Measurements from ENCODE around the gene NKAPL. TPM values are rescaled to one million over a fixed set of nuclear protein-coding genes. Genes with fewer than 3 reads are reported as not detected.

The NKAPL gene
- total and polyA plus RNA-seq, 4 experiments from 2014 or later: 0.15 to 0.33 TPM; not detected in 2

GRCh38 chr6:28248916-28249315, 10.2 kb upstream of the NKAPL start:
- DNase-seq: no peak
- no peaks in the 10 kb centered on the region for H3K27me3 ChIP-seq (ENCODE audit: insufficient read depth, low read length)
- no peak overlapping the region for H3K4me3 Mint-ChIP-seq
- peaks cover 22% of the 10 kb centered on the region for H3K4me1 ChIP-seq (ENCODE audit: insufficient read depth, low read length)
- no peaks in the 10 kb centered on the region for H3K27me3 Mint-ChIP-seq
- ChIA-PET POLR2A (ENCODE audit: partially characterized antibody) (interaction anchor here (5.5 kb wide), 1 partner anchor 17 kb away, joined by 111 read pairs; the partner anchor contains the start of gene ZSCAN26), CTCF (ENCODE audit: partially characterized antibody) (interaction anchor here (0.8 kb wide), 1 partner anchor 20 kb away, joined by 3 read pairs; no protein-coding TSS in a partner anchor)
- H3K4me3 ChIP-seq (ENCODE audit: low read length in 2 of 2): no peak overlapping the region
- peaks cover 44 to 59% of the 10 kb centered on the region in 2 donors for H3K36me3 Mint-ChIP-seq
- H3K27ac ChIP-seq (ENCODE audit: low read depth, low read length): no peak overlapping the region
- peaks cover 0 to 2% (median 0%) of the 10 kb centered on the region in 8 donors for H3K9me3 Mint-ChIP-seq
- peaks cover 23 to 41% (median 31%) of the 10 kb centered on the region in 4 donors for H3K4me1 Mint-ChIP-seq
- peaks cover 39% of the 10 kb centered on the region for H3K36me3 ChIP-seq (ENCODE audit: insufficient read depth, low read length)
- intact Hi-C loops (cut with micrococcal nuclease): no loop called here
- no peaks in the 10 kb centered on the region for H3K9me3 ChIP-seq (ENCODE audit: control insufficient read depth in 1 of 2, low read length in 2 of 2)
- no peak overlapping the region for H3K27ac Mint-ChIP-seq

GRCh38 chr6:28250747-28251146, 8.3 kb upstream of the NKAPL start:
- no peaks in the 10 kb centered on the region for H3K27me3 Mint-ChIP-seq
- H3K4me3 Mint-ChIP-seq: peak overlapping the region; percentile 77 to 96 (median 83)
- intact Hi-C loops (cut with micrococcal nuclease): loop anchor here (5.0 kb wide), 1 partner anchor 863 kb away; the partner anchor contains the start of gene ZNF391
- ChIA-PET CTCF (ENCODE audit: partially characterized antibody) (interaction anchor here (0.9 kb wide), 1 partner anchor 105 kb away, joined by 4 read pairs; no protein-coding TSS in a partner anchor), POLR2A (ENCODE audit: partially characterized antibody) (interaction anchor here (1.9 to 5.5 kb wide), 2 partner anchors 15 to 109 kb away, joined by 21 to 111 read pairs; partner anchors contain the start of genes ZKSCAN8 and ZSCAN26)
- peaks cover 23 to 41% (median 31%) of the 10 kb centered on the region in 4 donors for H3K4me1 Mint-ChIP-seq
- Histone ChIP-seq H3K36me3 (ENCODE audit: insufficient read depth, low read length) (peaks cover 29% of the 10 kb centered on the region), H3K27me3 (ENCODE audit: insufficient read depth, low read length) (no peaks in the 10 kb centered on the region), H3K27ac (ENCODE audit: low read depth, low read length) (no peak overlapping the region), H3K9me3 (ENCODE audit: control insufficient read depth in 1 of 2, low read length in 2 of 2) (no peaks in the 10 kb centered on the region), H3K4me3 (ENCODE audit: low read length in 2 of 2) (no peak overlapping the region), H3K4me1 (ENCODE audit: insufficient read depth, low read length) (peaks cover 22% of the 10 kb centered on the region)
- peak overlapping the region in 6 of 7 donors; percentile 17 to 90 (median 66) for H3K27ac Mint-ChIP-seq
- H3K36me3 Mint-ChIP-seq: peaks cover 30 to 42% of the 10 kb centered on the region in 2 donors
- peaks cover 0 to 2% (median 0%) of the 10 kb centered on the region in 8 donors for H3K9me3 Mint-ChIP-seq
- DNase-seq: no peak

- POLR2A ChIA-PET (ENCODE audit: partially characterized antibody): interaction anchor here (0.6 to 5.5 kb wide), 14 partner anchors 9 to 612 kb away, joined by 3 to 111 read pairs (median 4); partner anchors contain the start of genes PGBD1, ZKSCAN3, ZKSCAN8 and ZSCAN16
- no peaks in the 10 kb centered on the region for H3K9me3 ChIP-seq (ENCODE audit: control insufficient read depth in 1 of 2, low read length in 2 of 2)
- H3K4me1 Mint-ChIP-seq: peaks cover 22 to 41% (median 31%) of the 10 kb centered on the region in 4 donors
- H3K4me3 Mint-ChIP-seq: peak overlapping the region; percentile 94 to 99 (median 97)
- no peaks in the 10 kb centered on the region for H3K27me3 Mint-ChIP-seq
- H3K27me3 ChIP-seq (ENCODE audit: insufficient read depth, low read length): no peaks in the 10 kb centered on the region
- H3K9me3 Mint-ChIP-seq: peaks cover 0 to 3% (median 0%) of the 10 kb centered on the region in 8 donors
- CTCF ChIA-PET (ENCODE audit: partially characterized antibody): interaction anchor here (0.6 to 2.7 kb wide), 6 partner anchors 15 to 110 kb away, joined by 3 to 23 read pairs (median 8); partner anchors contain the start of genes ZKSCAN3, ZKSCAN8 and ZSCAN26
- H3K36me3 Mint-ChIP-seq: peaks cover 22 to 33% of the 10 kb centered on the region in 2 donors
- peaks cover 22% of the 10 kb centered on the region for H3K4me1 ChIP-seq (ENCODE audit: insufficient read depth, low read length)
- peak in 2 of 5 donors; percentile 42 to 43 for DNase-seq
- peak overlapping the region; percentile 52 for H3K27ac ChIP-seq (ENCODE audit: low read depth, low read length)
- H3K36me3 ChIP-seq (ENCODE audit: insufficient read depth, low read length): peaks cover 21% of the 10 kb centered on the region
- H3K27ac Mint-ChIP-seq: peak overlapping the region; percentile 75 to 95 (median 89)
- intact Hi-C loops (cut with micrococcal nuclease): loop anchor here (1.0 to 5.0 kb wide), 7 partner anchors 16 to 864 kb away; partner anchors contain the start of genes ZNF391, ZSCAN12, ZSCAN26 and ZSCAN31
- peak overlapping the region; percentile 98 to 99 for H3K4me3 ChIP-seq (ENCODE audit: low read length in 2 of 2)
Observed at GRCh38 chr6:28251661-28252008, 7.5 kb upstream of the NKAPL start.

GRCh38 chr6:28252009-28252975, 6.8 kb upstream of the NKAPL start, which contains the start of gene ZKSCAN4:
ZKSCAN4 (minus strand) TSS chr6:28252269; CDS start chr6:28251980, 289 bp downstream.
- POLR2A ChIA-PET (ENCODE audit: partially characterized antibody): interaction anchor here (0.6 to 5.5 kb wide), 19 partner anchors 8 to 611 kb away, joined by 3 to 111 read pairs (median 3); partner anchors contain the start of genes PGBD1, ZKSCAN3, ZKSCAN8 and ZSCAN16
- H3K27ac ChIP-seq (ENCODE audit: low read depth, low read length): peak within 1 kb of the TSS; percentile 52

GRCh38 chr6:28254121-28254519, 5.0 kb upstream of the NKAPL start:
- H3K36me3 Mint-ChIP-seq: peaks cover 4 to 15% of the 10 kb centered on the region in 2 donors
- H3K27ac ChIP-seq (ENCODE audit: low read depth, low read length): no peak overlapping the region

More at GRCh38 chr6:28252009-28252975, 6.8 kb upstream of the NKAPL start, which contains the start of gene ZKSCAN4:
- H3K27ac Mint-ChIP-seq: peak within 1 kb of the TSS; percentile 75 to 95 (median 89)
- intact Hi-C loops (cut with micrococcal nuclease): loop anchor here (1.0 to 5.0 kb wide), 7 partner anchors 15 to 865 kb away; partner anchors contain the start of genes ZNF391, ZSCAN12, ZSCAN26 and ZSCAN31
- peaks cover 16 to 26% of the 10 kb centered on the region in 2 donors for H3K36me3 Mint-ChIP-seq
- H3K27me3 Mint-ChIP-seq: no peaks in the 10 kb centered on the region
- Histone ChIP-seq H3K4me1 (ENCODE audit: insufficient read depth, low read length) (peaks cover 22% of the 10 kb centered on the region), H3K9me3 (ENCODE audit: control insufficient read depth in 1 of 2, low read length in 2 of 2) (no peaks in the 10 kb centered on the region), H3K36me3 (ENCODE audit: insufficient read depth, low read length) (peaks cover 14% of the 10 kb centered on the region), H3K4me3 (ENCODE audit: low read length in 2 of 2) (peak within 1 kb of the TSS; percentile 98 to 99), H3K27me3 (ENCODE audit: insufficient read depth, low read length) (no peaks in the 10 kb centered on the region)
- peak within 1 kb of the TSS; percentile 94 to 99 (median 97) for H3K4me3 Mint-ChIP-seq
- H3K4me1 Mint-ChIP-seq: peaks cover 22 to 38% (median 31%) of the 10 kb centered on the region in 4 donors
- CTCF ChIA-PET (ENCODE audit: partially characterized antibody): interaction anchor here (0.6 to 2.7 kb wide), 8 partner anchors 14 to 148 kb away, joined by 3 to 23 read pairs (median 4); partner anchors contain the start of genes ZKSCAN3, ZKSCAN8 and ZSCAN26
- H3K9me3 Mint-ChIP-seq: peaks cover 0 to 3% (median 0%) of the 10 kb centered on the region in 8 donors
- DNase-seq: peak; percentile 79 to 82 (median 80)

GRCh38 chr6:28257042-28257441, 2.1 kb upstream of the NKAPL start:
- peaks cover 9 to 15% (median 12%) of the 10 kb centered on the region in 4 donors for H3K4me1 Mint-ChIP-seq
- no peak overlapping the region for H3K27ac Mint-ChIP-seq
- ChIA-PET POLR2A (ENCODE audit: partially characterized antibody) (no interaction called here), CTCF (ENCODE audit: partially characterized antibody) (no interaction called here)
- DNase-seq: no peak
- no peak overlapping the region for H3K4me3 Mint-ChIP-seq
- peaks cover under 1% of the 10 kb centered on the region in 2 donors for H3K36me3 Mint-ChIP-seq
- Histone ChIP-seq H3K4me3 (ENCODE audit: low read length in 2 of 2) (no peak overlapping the region), H3K4me1 (ENCODE audit: insufficient read depth, low read length) (peaks cover 10% of the 10 kb centered on the region), H3K9me3 (ENCODE audit: control insufficient read depth in 1 of 2, low read length in 2 of 2) (no peaks in the 10 kb centered on the region), H3K36me3 (ENCODE audit: insufficient read depth, low read length) (no peaks in the 10 kb centered on the region), H3K27me3 (ENCODE audit: insufficient read depth, low read length) (no peaks in the 10 kb centered on the region), H3K27ac (ENCODE audit: low read depth, low read length) (no peak overlapping the region)
- peaks cover 5 to 8% of the 10 kb centered on the region in 2 donors for H3K27me3 Mint-ChIP-seq
- H3K9me3 Mint-ChIP-seq: peaks cover 0 to 13% (median 0%) of the 10 kb centered on the region in 8 donors
- intact Hi-C loops (cut with micrococcal nuclease): no loop called here

More at GRCh38 chr6:28254121-28254519, 5.0 kb upstream of the NKAPL start:
- Histone ChIP-seq H3K4me3 (ENCODE audit: low read length in 2 of 2) (no peak overlapping the region), H3K4me1 (ENCODE audit: insufficient read depth, low read length) (peaks cover 22% of the 10 kb centered on the region), H3K9me3 (ENCODE audit: control insufficient read depth in 1 of 2, low read length in 2 of 2) (no peaks in the 10 kb centered on the region), H3K36me3 (ENCODE audit: insufficient read depth, low read length) (peaks cover 5% of the 10 kb centered on the region), H3K27me3 (ENCODE audit: insufficient read depth, low read length) (no peaks in the 10 kb centered on the region)
- peak overlapping the region in 1 of 7 donors; percentile 15 for H3K27ac Mint-ChIP-seq
- H3K9me3 Mint-ChIP-seq: peaks cover 0 to 4% (median 0%) of the 10 kb centered on the region in 8 donors
- CTCF ChIA-PET (ENCODE audit: partially characterized antibody): interaction anchor here (0.8 to 2.7 kb wide), 4 partner anchors 13 to 113 kb away, joined by 3 to 15 read pairs (median 8); partner anchors contain the start of genes ZKSCAN8 and ZSCAN26
- H3K27me3 Mint-ChIP-seq: peaks cover 4% of the 10 kb centered on the region in 2 donors
- no peak for DNase-seq
- intact Hi-C loops (cut with micrococcal nuclease): loop anchor here (5.0 kb wide), 1 partner anchor 867 kb away; the partner anchor contains the start of gene ZNF391
- H3K4me1 Mint-ChIP-seq: peaks cover 18 to 39% (median 31%) of the 10 kb centered on the region in 4 donors
- POLR2A ChIA-PET (ENCODE audit: partially characterized antibody): interaction anchor here (1.2 to 5.5 kb wide), 2 partner anchors 12 to 114 kb away, joined by 4 to 111 read pairs; partner anchors contain the start of gene ZSCAN26
- peak overlapping the region in 1 of 8 donors; percentile 35 for H3K4me3 Mint-ChIP-seq
